Mesodermal cell (in vitro differentiated cells): ENCODE measurements around the gene BCR.

Source experiments
- H3K27ac ChIP-seq: 2 replicates; pipeline ENCODE4 v1.7.0; 2013; ENCODE audit warnings: mild to moderate bottlenecking, low read depth, low read length, moderate library complexity; ENCODE audit not compliant: severe bottlenecking
- H3K36me3 ChIP-seq: 2 replicates; pipeline ENCODE4 v1.7.1; 2013; ENCODE audit warnings: mild to moderate bottlenecking, low read length, moderate library complexity; ENCODE audit not compliant: control insufficient read depth, insufficient read depth
- H3K4me1 ChIP-seq: one replicate; pipeline ENCODE4 v1.7.1; 2013; ENCODE audit warnings: mild to moderate bottlenecking, low read length; ENCODE audit not compliant: insufficient read depth, control insufficient read depth, poor library complexity, severe bottlenecking
- H3K4me3 ChIP-seq: 2 replicates; pipeline ENCODE4 v1.7.0; 2013; ENCODE audit warnings: low read length, control low read depth, mild to moderate bottlenecking; ENCODE audit not compliant: insufficient read depth, poor library complexity, severe bottlenecking; ENCODE audit errors: extremely low read depth
- H3K9me3 ChIP-seq: 2 replicates; pipeline ENCODE4 v1.7.1; 2013; ENCODE audit warnings: mild to moderate bottlenecking, low read length, moderate library complexity; ENCODE audit not compliant: control insufficient read depth
- WGBS, 2 experiments: methylation state at CpG; one replicate each; pipeline ENCODE4 v1.1.5; 2013; ENCODE audit warnings: missing lambda C conversion rate in 2 of 2; ENCODE audit not compliant: insufficient coverage in 2 of 2; 5-methylcytosine and 5-hydroxymethylcytosine counted together

The BCR gene

GRCh38 chr22:23225337-23225723, 45.0 kb downstream of the BCR start:
- H3K4me1 ChIP-seq = peaks cover 21% of the 10 kb centered on the region
- H3K4me3 ChIP-seq = no peak overlapping the region
- WGBS, 2 experiments = 82 to 89% methylated on average over 7 to 8 of the region's 10 CpGs
- H3K27ac ChIP-seq = no peak overlapping the region
- H3K9me3 ChIP-seq = peaks cover 16% of the 10 kb centered on the region
- H3K36me3 ChIP-seq = peaks cover 16% of the 10 kb centered on the region

- WGBS, 2 experiments = 69 to 79% methylated on average over 4 to 5 of the region's 8 CpGs
- H3K9me3 ChIP-seq = peaks cover 16% of the 10 kb centered on the region
- H3K4me1 ChIP-seq = peaks cover 15% of the 10 kb centered on the region
- H3K4me3 ChIP-seq = no peak overlapping the region
- no peak overlapping the region for H3K27ac ChIP-seq
- H3K36me3 ChIP-seq = peaks cover 16% of the 10 kb centered on the region
Observed at GRCh38 chr22:23225724-23226496, 45.6 kb downstream of the BCR start.

- peaks cover 13% of the 10 kb centered on the region for H3K36me3 ChIP-seq
- H3K27ac ChIP-seq = no peak overlapping the region
- peaks cover 16% of the 10 kb centered on the region for H3K9me3 ChIP-seq
- no peak overlapping the region for H3K4me3 ChIP-seq
- peaks cover 17% of the 10 kb centered on the region for H3K4me1 ChIP-seq
Observed at GRCh38 chr22:23226497-23226850, 46.2 kb downstream of the BCR start.

- Histone ChIP-seq H3K4me3 (no peak overlapping the region), H3K27ac (no peak overlapping the region), H3K36me3 (peaks cover 13% of the 10 kb centered on the region), H3K4me1 (peaks cover 19% of the 10 kb centered on the region), H3K9me3 (peaks cover 16% of the 10 kb centered on the region)
- 100% methylated on average over 1 of the region's 1 CpG for WGBS, 2 experiments
Observed at GRCh38 chr22:23227380-23227779, 47.1 kb downstream of the BCR start.

GRCh38 chr22:23228503-23228902, 48.2 kb downstream of the BCR start:
- Histone ChIP-seq H3K36me3 (peaks cover 13% of the 10 kb centered on the region), H3K9me3 (peaks cover 16% of the 10 kb centered on the region), H3K4me3 (no peak overlapping the region), H3K27ac (no peak overlapping the region), H3K4me1 (peaks cover 17% of the 10 kb centered on the region)
- WGBS, 2 experiments = 100% methylated on average over 1 of the region's 2 CpGs; no CpG with 5 or more reads in 1 of the 2 experiments

GRCh38 chr22:23229646-23230045, 49.3 kb downstream of the BCR start:
- H3K27ac ChIP-seq = no peak overlapping the region
- peaks cover 16% of the 10 kb centered on the region for H3K9me3 ChIP-seq
- no peak overlapping the region for H3K4me3 ChIP-seq
- 50 to 88% methylated on average over 1 to 4 of the region's 4 CpGs for WGBS, 2 experiments
- H3K36me3 ChIP-seq = peaks cover 13% of the 10 kb centered on the region
- H3K4me1 ChIP-seq = peaks cover 13% of the 10 kb centered on the region

- WGBS, 2 experiments = 54 to 72% methylated on average over 3 to 8 of the region's 10 CpGs
- Histone ChIP-seq H3K9me3 (peaks cover 20% of the 10 kb centered on the region), H3K4me3 (no peak overlapping the region), H3K27ac (no peak overlapping the region), H3K36me3 (peaks cover 16% of the 10 kb centered on the region), H3K4me1 (peaks cover 13% of the 10 kb centered on the region)
Observed at GRCh38 chr22:23230348-23231068, 50.2 kb downstream of the BCR start.

- H3K36me3 ChIP-seq = peaks cover 20% of the 10 kb centered on the region
- WGBS, 2 experiments = 87 to 100% methylated on average over 1 to 4 of the region's 5 CpGs
- peaks cover 8% of the 10 kb centered on the region for H3K4me1 ChIP-seq
- H3K27ac ChIP-seq = no peak overlapping the region
- no peak overlapping the region for H3K4me3 ChIP-seq
- H3K9me3 ChIP-seq = peaks cover 22% of the 10 kb centered on the region
Observed at GRCh38 chr22:23231471-23232093, 51.3 kb downstream of the BCR start.

GRCh38 chr22:23232094-23232905, 52.0 kb downstream of the BCR start:
- H3K36me3 ChIP-seq = peaks cover 21% of the 10 kb centered on the region
- H3K4me3 ChIP-seq = no peak overlapping the region
- H3K9me3 ChIP-seq = peaks cover 22% of the 10 kb centered on the region
- H3K27ac ChIP-seq = no peak overlapping the region
- peaks cover 13% of the 10 kb centered on the region for H3K4me1 ChIP-seq
- 97 to 98% methylated on average over 9 of the region's 9 CpGs for WGBS, 2 experiments

- peaks cover 14% of the 10 kb centered on the region for H3K4me1 ChIP-seq
Observed at GRCh38 chr22:23233084-23233531, 52.8 kb downstream of the BCR start.

More at GRCh38 chr22:23233084-23233531, 52.8 kb downstream of the BCR start:
- no peak overlapping the region for H3K27ac ChIP-seq
- 70 to 95% methylated on average over 7 to 10 of the region's 11 CpGs for WGBS, 2 experiments
- peaks cover 15% of the 10 kb centered on the region for H3K36me3 ChIP-seq
- H3K4me3 ChIP-seq = no peak overlapping the region
- H3K9me3 ChIP-seq = peaks cover 15% of the 10 kb centered on the region
